DMS53 (cell line): Measurements from ENCODE around the gene FCMR.
A peak's percentile ranks its signal among the peaks of the same experiment; 100 is the strongest.
"Not testable (repeated sequence)": the region's sequence is repeated elsewhere in the genome, so short reads cannot be mapped to it uniquely, and the experiment has no call there.

Source experiments
- DNase-seq: peaks from one replicate; lab custom pipeline; 2025; lab: John Stamatoyannopoulos, UW

The FCMR gene

DNA sequence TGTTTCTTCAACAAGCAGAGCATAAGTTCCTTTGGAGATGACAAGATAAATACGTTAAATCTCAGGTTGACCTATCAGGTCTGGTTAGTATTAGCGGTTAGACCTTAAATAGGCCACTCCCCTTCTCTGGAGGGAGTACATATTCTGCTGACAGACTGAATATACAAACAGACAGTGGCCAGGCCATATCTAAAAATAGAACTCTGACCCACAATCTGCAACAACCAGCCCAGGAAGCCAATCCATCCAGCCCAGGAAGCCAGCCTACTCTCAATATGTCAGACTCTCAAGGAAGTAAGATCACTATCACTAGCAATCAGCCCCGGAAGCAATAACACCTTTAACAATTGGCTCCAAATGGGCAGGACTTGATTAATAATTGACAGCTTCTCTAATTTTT is 49.6 kb downstream of the FCMR start:
- no peak for DNase-seq

DNA sequence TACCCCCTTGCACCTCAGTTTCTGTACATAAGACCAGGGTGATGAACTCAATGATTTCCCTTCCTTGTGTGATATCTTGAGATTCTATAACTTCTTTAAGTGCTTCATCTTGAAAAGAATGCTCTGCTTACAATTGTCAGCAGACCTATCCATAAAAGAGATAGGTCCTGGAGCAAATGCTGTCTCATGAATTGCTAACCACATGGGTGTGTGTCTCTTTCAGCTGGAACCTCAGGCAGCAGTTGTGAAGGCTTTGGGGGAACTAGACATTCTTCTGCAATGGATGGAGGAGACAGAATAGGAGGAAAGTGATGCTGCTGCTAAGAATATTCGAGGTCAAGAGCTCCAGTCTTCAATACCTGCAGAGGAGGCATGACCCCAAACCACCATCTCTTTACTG is 53.5 kb downstream of the FCMR start:
- no peak for DNase-seq

DNA sequence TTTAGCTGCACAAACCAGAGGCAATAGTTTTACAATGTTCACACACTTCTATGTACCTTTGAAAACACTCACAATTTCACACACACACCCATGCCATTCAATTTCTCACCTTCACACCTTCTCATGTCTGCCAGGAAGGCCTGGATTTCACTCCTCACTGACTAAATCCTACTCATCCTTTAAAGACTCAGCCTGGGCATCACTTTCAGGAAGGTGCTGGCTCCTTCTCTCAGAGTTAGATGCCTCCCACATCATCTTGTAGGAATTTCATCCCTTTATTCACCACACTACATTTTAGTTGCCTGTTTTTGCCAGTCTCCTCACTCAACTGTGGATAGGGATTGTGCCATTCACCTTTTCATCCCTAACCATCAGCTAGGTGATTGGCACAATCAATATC is 54.0 kb downstream of the FCMR start:
- no peak for DNase-seq

DNA sequence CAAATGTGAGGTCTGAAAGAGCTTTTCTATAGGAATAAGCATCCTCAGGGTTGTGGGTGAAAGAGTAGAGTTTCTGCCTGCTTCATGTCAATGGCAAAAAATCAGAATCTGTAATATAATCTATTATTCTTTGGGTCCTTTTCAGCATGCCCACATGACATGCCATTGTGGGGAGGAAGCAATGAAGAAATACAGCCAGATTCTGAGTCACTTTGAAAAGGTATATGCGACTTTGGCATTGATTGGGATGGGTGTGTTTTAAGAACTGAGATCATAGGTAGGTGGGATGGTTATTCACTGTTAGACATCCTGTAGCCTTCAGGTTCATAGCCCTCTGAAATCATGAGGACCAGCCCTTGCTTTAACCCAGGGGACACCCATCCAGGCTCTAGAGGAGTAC is 54.5 kb downstream of the FCMR start:
- DNase-seq = no peak

DNA sequence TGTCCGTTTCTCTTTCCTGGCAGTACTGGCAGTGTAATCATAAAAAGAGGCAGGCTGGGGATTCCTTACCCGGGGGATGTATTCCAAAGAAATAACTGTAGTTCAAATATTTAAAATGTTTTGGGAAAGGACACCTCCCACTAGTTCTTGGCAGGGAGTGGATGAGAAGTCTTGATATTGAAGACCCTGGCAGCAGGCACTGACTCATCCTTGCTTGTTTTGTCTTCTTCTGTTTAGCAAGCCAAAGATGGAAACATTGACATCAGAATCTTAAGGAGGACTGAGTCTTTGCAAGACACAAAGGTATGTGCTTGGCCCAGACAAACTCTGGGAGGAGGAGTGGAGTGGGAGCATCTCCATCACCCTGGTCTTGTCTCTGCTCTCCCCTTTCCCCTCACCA is 55.7 kb downstream of the FCMR start:
- no peak for DNase-seq

DNA sequence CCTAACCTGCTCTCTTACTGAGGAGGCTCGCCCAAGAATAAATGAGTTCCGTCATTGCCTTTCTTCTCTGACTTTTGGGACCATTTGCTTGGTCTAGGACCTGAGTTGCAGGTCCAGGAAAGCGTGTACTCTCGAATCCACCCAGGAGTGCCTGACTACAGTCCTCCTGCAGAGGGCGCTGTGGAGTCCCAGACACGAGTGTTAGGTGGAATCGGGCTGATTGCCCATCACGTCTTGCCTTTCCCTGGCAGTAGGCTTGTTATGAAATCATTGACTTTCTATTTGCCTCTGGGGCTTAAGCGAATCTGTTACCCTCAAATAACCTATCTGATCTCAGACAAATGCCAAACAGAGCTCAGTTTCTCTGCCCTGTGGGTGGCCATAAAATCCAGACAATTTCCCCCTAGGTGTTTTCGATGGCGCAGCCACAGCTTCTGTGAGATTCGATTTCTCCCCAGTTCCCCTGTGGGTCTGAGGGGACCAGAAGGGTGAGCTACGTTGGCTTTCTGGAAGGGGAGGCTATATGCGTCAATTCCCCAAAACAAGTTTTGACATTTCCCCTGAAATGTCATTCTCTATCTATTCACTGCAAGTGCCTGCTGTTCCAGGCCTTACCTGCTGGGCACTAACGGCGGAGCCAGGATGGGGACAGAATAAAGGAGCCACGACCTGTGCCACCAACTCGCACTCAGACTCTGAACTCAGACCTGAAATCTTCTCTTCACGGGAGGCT is 56.6 kb downstream of the FCMR start, which contains the start of gene IL20:
Gene IL20 (plus strand): TSS at position 685 of the 733 bp plus-strand sequence. CDS start 230 bp downstream, outside the sequence.
- DNase-seq = peak; percentile 90

DNA sequence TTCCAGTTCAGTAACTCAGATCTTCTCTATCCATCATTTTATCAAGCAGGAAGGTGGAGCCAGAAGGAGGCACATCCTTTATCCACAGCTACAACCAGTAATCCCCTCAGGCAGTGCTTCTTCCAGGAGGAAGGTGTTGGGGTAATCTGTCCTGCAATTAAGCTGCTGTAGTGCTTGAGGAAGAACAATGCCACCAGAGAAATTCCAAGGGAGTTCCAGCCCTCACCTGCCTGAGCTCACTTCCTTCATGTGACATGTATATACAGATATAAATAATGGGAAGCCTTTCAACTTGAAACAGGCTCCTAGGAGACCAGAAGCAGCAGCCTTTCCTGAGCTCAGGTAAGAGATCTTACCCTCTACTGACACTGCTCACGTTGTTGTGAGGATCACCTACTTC is 58.5 kb downstream of the FCMR start:
- peak; percentile 36 for DNase-seq

DNA sequence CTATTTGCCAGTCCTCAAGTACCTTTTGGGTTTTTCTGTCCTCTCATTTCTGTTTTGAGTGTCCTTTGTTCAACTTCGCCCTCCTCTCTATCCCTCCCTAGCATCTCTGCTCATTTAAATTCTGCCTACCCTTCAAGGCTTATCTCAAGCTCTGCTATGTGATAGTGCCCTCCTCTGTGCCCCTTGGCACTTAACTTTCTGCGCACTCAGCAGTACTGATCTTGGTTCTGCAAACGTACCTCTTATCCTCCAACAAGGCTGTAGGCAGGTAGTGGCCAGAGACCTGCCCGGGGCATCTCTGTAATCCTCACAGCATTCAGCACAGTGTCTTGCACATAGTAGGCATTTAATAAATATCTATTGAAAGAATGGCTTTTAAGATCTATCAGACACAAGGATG is 61.6 kb downstream of the FCMR start:
- no peak for DNase-seq

DNA sequence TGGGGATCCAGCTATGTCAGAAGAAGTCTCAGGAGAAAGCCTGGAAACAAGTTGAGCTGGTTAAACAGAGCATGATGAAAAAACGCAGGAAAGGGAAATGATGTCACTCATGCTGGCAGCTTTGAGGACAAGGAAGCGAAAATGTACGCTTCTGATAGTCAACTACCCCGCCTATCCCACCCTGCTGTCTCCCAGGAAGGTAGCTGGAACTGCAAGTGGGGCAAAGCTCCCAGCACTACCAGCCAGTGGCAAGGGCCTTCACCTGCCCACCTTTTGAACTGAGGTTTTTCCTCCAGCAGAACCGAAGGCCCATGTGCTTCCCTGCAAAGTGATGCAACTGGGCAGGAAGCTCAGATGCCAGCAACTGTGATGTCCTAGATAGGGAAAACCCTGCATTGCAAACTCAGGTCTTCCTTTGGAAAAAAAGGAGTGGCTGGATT is 62.6 kb downstream of the FCMR start:
- DNase-seq = peak; percentile 32

DNA sequence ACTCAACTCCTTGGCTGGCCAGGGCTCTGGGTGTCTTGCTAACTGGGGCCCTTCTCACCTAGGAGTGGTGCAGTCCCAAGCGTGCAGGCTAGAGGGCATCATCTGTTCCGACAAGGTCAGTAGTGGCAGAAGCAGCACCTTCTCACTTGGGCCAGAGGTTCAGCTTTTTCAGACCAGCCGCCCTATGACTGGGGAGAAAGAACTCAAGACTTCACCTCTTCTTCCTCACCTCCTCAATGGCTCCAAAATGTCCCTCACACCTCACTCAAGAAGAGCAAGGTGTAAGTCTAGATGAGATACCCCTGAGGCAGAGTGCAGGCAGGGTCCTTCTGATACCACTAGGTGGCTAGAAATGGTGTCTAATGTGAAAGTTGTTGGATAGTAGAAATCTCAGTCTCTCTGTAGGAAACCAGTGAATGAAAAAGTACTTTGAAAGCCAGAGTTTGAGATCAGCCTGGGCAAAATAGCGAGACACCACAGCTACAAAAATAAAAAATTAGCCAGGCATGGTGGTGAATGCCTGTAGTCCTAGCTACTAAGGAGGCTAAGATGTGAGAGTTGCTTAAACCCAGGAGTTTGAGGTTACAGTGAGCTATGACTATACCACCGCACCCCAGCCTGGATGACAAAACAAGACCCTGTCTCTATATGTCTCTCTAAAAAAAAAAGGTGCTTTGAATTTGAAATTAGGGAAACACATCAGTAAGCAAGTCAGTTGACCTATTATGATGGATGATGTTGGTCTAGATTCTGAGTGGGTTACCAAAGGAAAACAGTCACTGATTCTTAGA is 64.9 kb downstream of the FCMR start:
- DNase-seq = peak; percentile 49

DNA sequence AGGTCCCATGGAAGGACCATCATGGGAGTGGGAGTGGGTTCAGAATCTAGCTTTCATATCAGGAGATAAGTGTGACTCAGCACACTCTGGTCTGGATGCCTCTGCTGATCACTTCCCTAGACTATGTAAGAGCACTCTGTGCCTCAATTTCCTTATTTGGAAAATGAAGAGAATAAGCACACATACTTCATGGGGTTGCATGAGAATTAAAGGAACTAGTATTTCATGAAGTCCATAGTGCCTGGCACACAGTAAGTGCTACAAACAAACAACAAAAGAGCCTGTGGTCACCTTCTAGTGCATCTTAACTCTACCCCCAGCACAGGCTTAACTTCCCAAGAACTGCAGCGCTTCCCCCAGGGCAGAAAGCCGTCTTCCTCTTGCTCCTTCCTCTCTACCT is 65.9 kb downstream of the FCMR start:
- no peak for DNase-seq

DNA sequence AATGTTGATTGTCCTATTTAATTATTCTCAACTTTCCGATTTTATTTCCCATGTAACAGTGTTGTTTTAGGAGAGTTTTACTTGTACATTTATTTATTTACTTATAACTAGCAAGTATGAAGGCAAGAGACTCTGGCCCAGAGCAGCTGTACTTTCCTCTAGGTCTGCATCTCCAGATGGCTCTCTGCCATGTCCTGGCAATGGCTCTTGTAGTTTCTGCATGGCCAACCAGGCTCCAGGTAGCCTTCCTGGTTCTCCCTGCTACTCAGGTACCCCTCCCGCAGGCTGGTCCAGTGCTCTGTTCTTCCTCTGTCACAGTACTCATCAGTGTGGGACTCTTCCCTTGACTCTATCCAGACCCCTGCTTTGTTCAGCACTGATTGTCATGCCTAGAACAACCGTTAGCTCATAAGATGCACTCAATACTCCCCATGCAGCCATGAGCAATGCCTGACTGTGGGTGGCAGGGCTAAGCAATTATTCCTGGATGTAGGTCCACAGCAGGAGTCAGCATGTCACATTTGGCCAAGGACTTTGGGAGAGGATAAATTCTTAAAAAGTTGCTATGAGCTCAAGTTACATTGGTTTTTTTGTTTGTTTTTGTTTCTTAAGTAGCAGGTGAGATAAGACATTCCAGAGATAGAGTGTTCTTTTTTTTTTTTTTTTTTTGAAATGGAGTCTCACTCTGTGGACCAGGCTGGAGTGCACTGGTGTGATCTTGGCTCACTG is 67.2 kb downstream of the FCMR start:
- DNase-seq = peak; percentile 24

DNA sequence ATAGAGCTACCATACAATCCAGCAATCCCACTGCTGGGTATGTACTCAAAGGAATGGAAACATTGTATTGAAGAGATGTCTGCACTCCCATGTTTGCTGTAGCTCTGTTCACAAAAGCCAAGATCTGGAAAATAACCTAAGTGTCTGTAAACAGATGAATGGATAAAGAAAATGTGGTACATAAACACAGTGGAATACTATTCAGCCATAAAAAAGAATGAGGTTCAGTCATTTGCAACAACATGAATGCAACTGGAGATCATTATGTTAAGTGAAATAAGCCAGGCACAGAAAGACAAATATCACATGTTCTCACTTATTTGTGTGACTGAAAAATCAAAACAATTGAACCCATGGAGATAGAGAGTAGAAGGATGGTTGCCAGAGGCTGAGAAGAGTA is 68.0 kb downstream of the FCMR start:
- not testable (repeated sequence) for DNase-seq
